ENCODE data around the gene ANKLE1.

ANKLE1 gene

DNA sequence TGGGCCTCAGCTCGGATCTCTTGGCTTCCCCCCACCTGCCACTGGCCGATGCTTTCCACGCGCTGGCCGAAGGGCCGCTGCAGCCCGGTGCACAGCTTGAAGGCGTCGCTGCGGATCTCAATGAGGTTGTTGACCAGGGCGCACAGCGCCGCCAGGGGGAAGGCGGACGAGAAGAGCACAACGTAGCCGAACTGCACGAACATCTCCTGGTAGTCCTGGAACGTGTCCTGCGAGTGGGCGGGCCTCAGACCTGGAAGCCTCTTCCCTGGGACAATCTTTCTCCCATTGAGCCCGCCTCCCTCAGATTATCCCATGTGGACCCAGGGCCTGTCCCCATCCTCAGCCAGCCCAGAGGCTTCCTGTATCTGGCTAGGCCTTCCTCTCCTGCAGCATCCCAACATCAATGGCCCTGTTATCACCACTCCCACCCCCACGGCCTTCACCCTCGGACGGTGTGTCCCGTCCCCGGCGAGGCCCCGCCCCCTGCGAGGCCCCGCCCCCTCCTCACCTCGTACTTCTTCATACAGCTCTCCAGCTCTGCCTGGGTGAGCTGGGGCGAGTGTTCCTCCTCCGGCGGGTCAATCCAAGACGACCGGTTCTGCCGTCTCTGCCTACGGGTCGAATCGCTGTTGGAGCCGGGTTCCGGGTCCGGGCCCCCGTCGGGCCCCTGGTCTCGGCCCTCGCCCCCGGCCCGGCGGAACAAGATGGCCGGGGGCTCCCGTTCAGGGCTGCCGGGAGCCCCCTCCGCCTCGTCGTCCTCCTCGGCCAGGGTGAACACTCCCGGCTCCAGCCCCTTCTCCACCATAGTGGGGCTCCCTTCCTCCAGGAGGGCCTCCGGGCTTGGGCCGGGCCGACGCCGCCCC is 46.2 kb downstream of the ANKLE1 start:
- Histone ChIP-seq H3K9me3 (replicated peaks in 1 of 11) (peaks cover 0 to 7% (median 4%) of the 10 kb centered on the region in 11 experiments; a peak in 13 of 22 replicates), H3K4me1 (peaks cover 37 to 63% (median 47%) of the 10 kb centered on the region in 10 experiments), H3K36me3 (peaks cover 6 to 66% (median 12%) of the 10 kb centered on the region in 11 experiments; a peak in 18 of 22 replicates), H3K27ac (peak overlapping the region in 3 of 11 experiments; percentile 27 to 47 (median 46); a peak in 3 of 22 replicates), H3K9ac (peak overlapping the region in 8 of 11 experiments; percentile 32 to 70 (median 50); a peak in 11 of 22 replicates), H3K27me3 (peaks cover 15 to 29% (median 20%) of the 10 kb centered on the region in 11 experiments; a peak in 21 of 22 replicates), H4K20me1 (peaks cover 0 to 64% (median 27%) of the 10 kb centered on the region in 11 experiments; a peak in 18 of 22 replicates), H3K4me2 (peak overlapping the region; percentile 79 to 95 (median 86)), H3K4me3 (peak overlapping the region; percentile 18 to 53 (median 44); a peak in 11 of 20 replicates)
- no peak for TF ChIP-seq Cebpa-rat (IDR thresholded peaks at IDR 0.05)

GRCh38 chr19:17328517-17329365 is 47.0 kb downstream of the ANKLE1 start:
- TF ChIP-seq Cebpa-rat (IDR thresholded peaks at IDR 0.05): no peak
- Histone ChIP-seq H3K27me3 (peaks cover 15 to 29% (median 20%) of the 10 kb centered on the region in 11 experiments; a peak in 21 of 22 replicates), H3K9me3 (replicated peaks in 1 of 11) (peaks cover 0 to 9% (median 6%) of the 10 kb centered on the region in 11 experiments; a peak in 13 of 22 replicates), H3K4me3 (peak overlapping the region; percentile 18 to 54 (median 44); a peak in 13 of 20 replicates), H3K36me3 (peaks cover 8 to 70% (median 15%) of the 10 kb centered on the region in 11 experiments; a peak in 18 of 22 replicates), H3K4me1 (peaks cover 33 to 65% (median 49%) of the 10 kb centered on the region in 10 experiments), H3K4me2 (peak overlapping the region; percentile 79 to 95 (median 92)), H3K27ac (peak overlapping the region in 3 of 11 experiments; percentile 27 to 59 (median 47); a peak in 4 of 22 replicates), H3K9ac (peak overlapping the region; percentile 21 to 70 (median 50); a peak in 17 of 22 replicates), H4K20me1 (peaks cover 0 to 62% (median 27%) of the 10 kb centered on the region in 11 experiments; a peak in 16 of 22 replicates)

GRCh38 chr19:17329366-17330261 is 47.9 kb downstream of the ANKLE1 start:
- Histone ChIP-seq H3K4me1 (peaks cover 36 to 64% (median 45%) of the 10 kb centered on the region in 10 experiments), H3K27ac (no peak overlapping the region; a peak in 1 of 22 replicates), H3K9ac (peak overlapping the region in 7 of 11 experiments; percentile 21 to 70 (median 41); a peak in 7 of 22 replicates), H3K4me2 (peak overlapping the region; percentile 75 to 95 (median 92)), H3K27me3 (peaks cover 15 to 29% (median 20%) of the 10 kb centered on the region in 11 experiments; a peak in 21 of 22 replicates), H3K9me3 (replicated peaks in 1 of 11) (peaks cover 0 to 9% (median 6%) of the 10 kb centered on the region in 11 experiments; a peak in 13 of 22 replicates), H3K4me3 (peak overlapping the region in 7 of 10 experiments; percentile 6 to 54 (median 28); a peak in 5 of 20 replicates), H4K20me1 (peaks cover 0 to 56% (median 27%) of the 10 kb centered on the region in 11 experiments; a peak in 16 of 22 replicates), H3K36me3 (peaks cover 8 to 67% (median 14%) of the 10 kb centered on the region in 11 experiments; a peak in 18 of 22 replicates)
- no peak for TF ChIP-seq Cebpa-rat (IDR thresholded peaks at IDR 0.05)

GRCh38 chr19:17330262-17331044 is 48.8 kb downstream of the ANKLE1 start:
- peaks cover 7 to 58% (median 12%) of the 10 kb centered on the region in 11 experiments; a peak in 18 of 22 replicates for H3K36me3 ChIP-seq
- H3K27ac ChIP-seq: no peak overlapping the region
- peaks cover 15 to 29% (median 20%) of the 10 kb centered on the region in 11 experiments; a peak in 21 of 22 replicates for H3K27me3 ChIP-seq
- H3K4me1 ChIP-seq: peaks cover 40 to 71% (median 51%) of the 10 kb centered on the region in 10 experiments
- peak overlapping the region in 10 of 11 experiments; percentile 75 to 95 (median 92); a peak in 18 of 22 replicates for H3K4me2 ChIP-seq
- no peak overlapping the region for H3K4me3 ChIP-seq
- peaks cover 0 to 9% (median 6%) of the 10 kb centered on the region in 11 experiments; a peak in 13 of 22 replicates for H3K9me3 ChIP-seq (replicated peaks in 1 of 11)
- H3K9ac ChIP-seq: no peak overlapping the region; a peak in 3 of 22 replicates
- peaks cover 0 to 48% (median 21%) of the 10 kb centered on the region in 11 experiments; a peak in 15 of 22 replicates for H4K20me1 ChIP-seq
- no peak for TF ChIP-seq Cebpa-rat (IDR thresholded peaks at IDR 0.05)

- peaks cover 0 to 44% (median 21%) of the 10 kb centered on the region in 11 experiments; a peak in 15 of 22 replicates for H4K20me1 ChIP-seq
- H3K27me3 ChIP-seq: peaks cover 15 to 29% (median 20%) of the 10 kb centered on the region in 11 experiments; a peak in 21 of 22 replicates
- peaks cover 7 to 52% (median 12%) of the 10 kb centered on the region in 11 experiments; a peak in 18 of 22 replicates for H3K36me3 ChIP-seq
- H3K9me3 ChIP-seq (replicated peaks in 1 of 11): peaks cover 0 to 9% (median 6%) of the 10 kb centered on the region in 11 experiments; a peak in 13 of 22 replicates
- H3K4me1 ChIP-seq: peaks cover 46 to 75% (median 57%) of the 10 kb centered on the region in 10 experiments
- no peak overlapping the region for H3K27ac ChIP-seq
- no peak overlapping the region; a peak in 1 of 22 replicates for H3K9ac ChIP-seq
- no peak overlapping the region for H3K4me3 ChIP-seq
- no peak for TF ChIP-seq Cebpa-rat (IDR thresholded peaks at IDR 0.05)
- peak overlapping the region in 3 of 11 experiments; percentile 93 to 95 (median 93); a peak in 3 of 22 replicates for H3K4me2 ChIP-seq
Observed at GRCh38 chr19:17331045-17331558, 49.4 kb downstream of the ANKLE1 start.

- Histone ChIP-seq H3K4me2 (peak overlapping the region in 2 of 11 experiments; percentile 35 to 89; a peak in 3 of 22 replicates), H3K4me1 (peaks cover 47 to 66% (median 60%) of the 10 kb centered on the region in 10 experiments), H3K9me3 (replicated peaks in 1 of 11) (peaks cover 0 to 9% (median 6%) of the 10 kb centered on the region in 11 experiments; a peak in 13 of 22 replicates), H3K9ac (no peak overlapping the region), H3K27ac (no peak overlapping the region), H3K27me3 (peaks cover 15 to 29% (median 20%) of the 10 kb centered on the region in 11 experiments; a peak in 21 of 22 replicates), H3K4me3 (no peak overlapping the region), H4K20me1 (peaks cover 0 to 32% (median 15%) of the 10 kb centered on the region in 11 experiments; a peak in 15 of 22 replicates), H3K36me3 (peaks cover 7 to 40% (median 12%) of the 10 kb centered on the region in 11 experiments; a peak in 18 of 22 replicates)
- no peak for TF ChIP-seq Cebpa-rat (IDR thresholded peaks at IDR 0.05)
Observed at GRCh38 chr19:17332360-17332676, 50.6 kb downstream of the ANKLE1 start.

Measured in BLaER1 treated with 17β-estradiol and CSF1 and Interleukin-3, amounts not matched to agents 10 nM and 100 nM (cell line).